ENCODE measurements around the gene KIF7. TPM values are rescaled to one million over a fixed set of nuclear protein-coding genes. Genes with fewer than 3 reads are reported as not detected.

Gene KIF7
- total and polyA plus RNA-seq, 2 of the 4 experiments (the other 2 are of a cell fraction) = 5.0 to 9.0 TPM

- DNase-seq (no peak), ATAC-seq (ENCODE audit: low read depth) (no peak)
- Histone ChIP-seq H3K18ac (ENCODE audit: low read depth, low read length) (no peak overlapping the region), H2BK120ac (ENCODE audit: low read depth, low read length) (no peak overlapping the region), H3K4ac (ENCODE audit: low read depth, low read length) (no peak overlapping the region), H4K20me1 (ENCODE audit: insufficient read depth, low read length) (0 out of 2 replicates have a peak, but pooled peaks cover 3% of the 10 kb centered on the region), H3K4me1 (ENCODE audit: control insufficient read depth, insufficient read depth, low read length) (peaks cover 2% of the 10 kb centered on the region; the same call in 1 of the 2 replicates), H3K23ac (ENCODE audit: low read depth, low read length) (no peak overlapping the region), H3K4me2 (ENCODE audit: low read depth, low read length) (no peak overlapping the region), H3K79me1 (ENCODE audit: low read depth in 1 of 2, low read length in 2 of 2) (peaks cover 0 to 15% of the 10 kb centered on the region in 2 experiments; a peak in 2 of 4 replicates), H3K27me3 (ENCODE audit: control insufficient read depth, insufficient read depth, low read length) (no peaks in the 10 kb centered on the region), H3K9ac (ENCODE audit: low read depth, low read length) (no peak overlapping the region), H3K4me3 (ENCODE audit: insufficient read depth, low read depth, low read length) (no peak overlapping the region), H3K36me3 (ENCODE audit: control insufficient read depth, insufficient read depth, low read length) (peaks cover 30% of the 10 kb centered on the region), H3K9me3 (ENCODE audit: control insufficient read depth, insufficient read depth, low read length) (no peaks in the 10 kb centered on the region), H4K5ac (ENCODE audit: low read depth, low read length) (no peak overlapping the region), H2BK5ac (ENCODE audit: low read depth, low read length, poor library complexity, severe bottlenecking) (no peak overlapping the region), H2AFZ (replicated peaks; ENCODE audit: low read length, poor library complexity) (no peak overlapping the region), H3K14ac (replicated peaks; ENCODE audit: low read depth, low read length) (no peak overlapping the region), H3K27ac (ENCODE audit: insufficient read depth, low read length) (no peak overlapping the region), H3K9me1 (ENCODE audit: insufficient read depth, low read length) (peaks cover 3% of the 10 kb centered on the region; the same call in 1 of the 2 replicates), H2AK9ac (replicated peaks; ENCODE audit: low read depth, low read length, poor library complexity) (no peak overlapping the region), H2BK15ac (ENCODE audit: low read depth, low read length) (no peak overlapping the region), H4K8ac (ENCODE audit: low read depth in 2 of 2, low read length in 2 of 2) (no peak overlapping the region), H4K91ac (ENCODE audit: insufficient read depth, low read depth, low read length) (no peak overlapping the region), H2BK20ac (ENCODE audit: low read depth, low read length) (no peak overlapping the region), H3K56ac (ENCODE audit: extremely low read depth, insufficient read depth, low read length) (no peak overlapping the region), H2AK5ac (ENCODE audit: low read depth, low read length) (no peak overlapping the region)
- ChIA-PET POLR2A (ENCODE audit: unreplicated experiment) (no interaction called here), CTCF (interaction anchor here (0.6 to 1.1 kb wide), 2 partner anchors 15 to 103 kb away, joined by 3 to 4 read pairs; no protein-coding TSS in a partner anchor)
- dilution Hi-C loops (cut with HindIII; ENCODE audit: low sequenced_read_pairs, unreplicated experiment) (no loop called here), intact Hi-C loops (cut with micrococcal nuclease) (no loop called here), in situ Hi-C loops (cut with MboI; ENCODE audit: low sequenced_read_pairs) (no loop called here)
- WGBS, 2 experiments (ENCODE audit: extremely low coverage in 2 of 2, insufficient read length in 1 of 2) = 90% methylated on average over 9 of the region's 22 CpGs; no CpG with 5 or more reads in 1 of the 2 experiments
- no TSS peak for BruUV-seq (replicated peaks)
- TF ChIP-seq MAZ (IDR thresholded peaks at IDR 0.05; ENCODE audit: borderline replicate concordance, low read depth, low read length) = no peak
- no peak for TF ChIP-seq MXI1 (IDR thresholded peaks at IDR 0.05; ENCODE audit: borderline replicate concordance, low read depth, low read length)
- TF ChIP-seq POLR2A (IDR thresholded peaks at IDR 0.05; ENCODE audit: low read depth, low read length) = no peak
- TF ChIP-seq SMC3 (IDR thresholded peaks at IDR 0.05; ENCODE audit: low read depth, low read length) = no peak
- no peak for TF ChIP-seq FOS (IDR thresholded peaks at IDR 0.05; ENCODE audit: low read depth, low read length)
- no peak for TF ChIP-seq RCOR1 (IDR thresholded peaks at IDR 0.05; ENCODE audit: insufficient replicate concordance, low read length)
- TF ChIP-seq NFE2L2 (IDR thresholded peaks at IDR 0.05; ENCODE audit: low read depth, low read length) = no peak
- no peak for TF ChIP-seq CEBPB (IDR thresholded peaks at IDR 0.05; ENCODE audit: low read depth, low read length)
- TF ChIP-seq USF2 (IDR thresholded peaks at IDR 0.05; ENCODE audit: low read depth, low read length) = no peak
- TF ChIP-seq RAD21 (IDR thresholded peaks at IDR 0.05; ENCODE audit: low read length) = no peak
- no peak for TF ChIP-seq CHD1 (IDR thresholded peaks at IDR 0.05; ENCODE audit: low read depth, low read length)
- TF ChIP-seq RFX5 (IDR thresholded peaks at IDR 0.05; ENCODE audit: low read depth, low read length) = no peak
- no peak for TF ChIP-seq MAFK (IDR thresholded peaks at IDR 0.05; ENCODE audit: low read depth, low read length)
- TF ChIP-seq CTCF (conservative IDR thresholded peaks at IDR 0.05; ENCODE audit: low read depth, low read length) = no peak
- TF ChIP-seq ELK1 (IDR thresholded peaks at IDR 0.05; ENCODE audit: borderline replicate concordance, low read depth, low read length) = no peak
Measured at GRCh38 chr15:89646416-89647141, 8.7 kb downstream of the KIF7 start.
